ENCODE data around the gene PRIMPOL.
"Not testable (repeated sequence)": the region's sequence is repeated elsewhere in the genome, so short reads cannot be mapped to it uniquely, and the experiment has no call there.

PRIMPOL gene

DNA sequence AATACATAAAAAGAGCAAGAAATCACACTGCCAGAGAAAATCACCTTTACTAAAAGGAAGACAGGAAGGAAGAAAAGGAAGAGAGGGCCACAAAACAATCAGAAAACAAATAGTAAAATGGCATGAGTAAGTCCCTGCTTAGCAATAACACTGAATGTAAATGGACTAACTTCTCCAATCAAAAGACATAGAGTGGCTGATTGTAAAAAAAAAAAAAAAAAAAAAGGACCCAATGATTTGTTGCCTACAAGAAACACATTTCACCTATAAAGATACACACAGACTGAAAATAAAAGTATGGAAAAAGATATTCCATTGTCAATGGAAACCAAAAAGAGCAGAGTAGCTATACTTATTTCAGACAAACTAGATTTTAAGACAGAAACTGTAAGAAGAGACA lies 71.7 kb downstream of the PRIMPOL start:
- no peak for DNase-seq

DNA sequence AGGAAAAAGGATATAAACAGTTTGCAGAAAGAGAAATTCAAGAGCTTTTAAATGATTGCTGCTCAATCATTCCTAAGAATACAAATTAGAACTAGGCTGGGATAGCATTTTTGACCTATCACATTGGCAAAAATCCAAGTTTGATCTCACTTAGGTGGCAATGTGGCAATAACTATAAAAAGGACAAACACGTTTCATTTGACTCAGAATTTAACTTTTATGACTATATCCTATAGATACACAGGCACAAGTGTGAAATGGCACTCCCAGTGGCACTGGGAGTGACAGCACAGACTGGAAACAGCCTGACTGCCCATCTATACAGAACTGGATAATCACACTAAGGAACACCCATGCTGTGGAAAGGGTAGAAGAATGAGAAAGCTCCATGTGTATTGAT lies 73.3 kb downstream of the PRIMPOL start:
- DNase-seq = no peak

DNA sequence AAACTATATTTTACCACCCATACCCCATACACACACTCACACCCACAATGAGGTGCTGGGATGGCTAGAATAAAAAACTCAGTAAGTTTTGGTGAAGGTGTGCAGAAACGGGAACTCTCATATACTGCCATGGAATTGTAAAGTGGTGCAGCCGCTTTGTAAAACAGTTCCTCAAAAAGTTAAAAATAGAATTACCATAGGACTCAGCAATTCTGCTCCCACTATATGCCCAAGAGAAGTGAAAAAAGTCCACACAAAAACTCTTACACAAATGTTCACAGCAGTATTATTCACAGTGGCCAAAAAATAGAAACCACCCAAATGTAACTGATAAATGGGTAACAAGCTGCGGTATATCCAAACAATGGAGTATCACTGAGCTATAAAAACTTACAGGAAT lies 77.9 kb downstream of the PRIMPOL start:
- no peak for DNase-seq

DNA sequence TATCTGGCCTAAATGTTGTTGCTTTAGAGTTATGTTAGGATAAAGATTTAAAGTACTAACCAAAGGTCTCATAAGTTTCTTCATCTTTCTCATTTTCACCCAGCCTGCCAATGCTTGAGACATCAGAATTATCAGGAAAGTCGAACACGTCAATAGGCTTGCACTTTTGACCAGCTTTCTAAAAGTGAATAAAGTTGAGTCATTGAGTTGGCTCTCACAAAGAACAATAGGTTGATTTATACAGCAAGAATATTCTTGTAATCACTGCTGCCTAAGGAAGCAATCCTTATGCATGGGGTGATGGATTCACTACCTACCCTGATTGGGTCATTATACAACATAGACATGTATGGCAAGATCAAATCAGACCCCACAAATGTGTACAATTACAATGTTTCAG lies 79.3 kb downstream of the PRIMPOL start:
- no peak for DNase-seq

DNA sequence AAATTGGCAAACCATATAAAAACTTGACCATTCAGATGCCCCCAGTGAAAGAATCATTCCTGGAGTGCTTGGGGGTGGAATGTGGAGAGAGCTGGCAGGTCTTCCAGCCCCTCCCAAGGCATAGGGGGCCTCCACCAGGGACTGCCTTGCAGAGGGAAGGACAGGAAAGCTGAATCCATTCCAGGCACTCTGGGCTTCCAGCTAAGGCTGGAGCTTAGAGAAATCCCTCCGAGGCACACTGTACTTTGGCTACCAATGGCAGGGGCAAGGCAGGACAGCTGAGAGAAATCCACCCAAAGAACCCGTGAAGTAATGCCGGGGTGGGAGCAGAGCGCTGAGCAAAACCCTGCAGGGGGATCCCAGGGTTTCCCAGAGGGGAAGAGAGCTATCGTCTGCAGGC lies 80.4 kb downstream of the PRIMPOL start:
- DNase-seq = no peak

DNA sequence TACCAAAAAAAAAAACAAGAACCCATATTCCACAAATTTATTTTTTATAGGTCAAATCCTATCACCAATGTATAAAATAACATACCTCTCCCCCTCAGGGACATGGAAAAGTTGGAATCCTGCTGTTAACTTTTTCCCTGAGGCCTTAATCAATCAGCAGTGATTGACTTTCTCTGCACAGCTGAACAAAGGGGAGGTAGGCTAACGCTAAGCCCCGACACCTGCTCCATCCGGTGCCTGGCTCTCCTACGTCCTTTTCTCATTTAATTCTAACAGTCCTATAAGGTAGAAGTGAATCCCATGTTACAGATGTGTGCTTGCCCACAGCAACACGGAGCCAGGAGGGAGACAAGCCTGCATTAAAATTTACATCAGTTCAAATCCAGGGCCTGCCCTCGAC lies 81.5 kb downstream of the PRIMPOL start:
- no peak for DNase-seq

DNA sequence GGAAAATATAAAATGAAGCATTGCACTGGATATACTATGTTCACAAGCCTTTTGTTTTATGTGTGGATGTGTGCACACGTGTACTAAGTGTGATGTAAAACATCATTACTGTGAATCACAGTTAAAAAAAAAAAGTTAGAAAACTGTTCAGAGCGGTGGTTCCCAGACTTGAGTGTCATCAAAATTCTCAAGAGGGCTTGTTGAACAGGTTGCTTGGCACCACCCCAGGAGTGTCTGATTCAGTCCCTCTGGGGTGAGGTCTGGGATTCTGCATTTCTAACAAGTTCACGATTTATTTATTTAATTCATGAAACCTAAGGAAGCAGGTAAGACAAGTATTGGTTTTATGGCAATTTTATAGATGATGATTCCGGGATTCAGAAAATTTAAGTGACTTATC lies 82.6 kb downstream of the PRIMPOL start:
- no peak for DNase-seq

DNA sequence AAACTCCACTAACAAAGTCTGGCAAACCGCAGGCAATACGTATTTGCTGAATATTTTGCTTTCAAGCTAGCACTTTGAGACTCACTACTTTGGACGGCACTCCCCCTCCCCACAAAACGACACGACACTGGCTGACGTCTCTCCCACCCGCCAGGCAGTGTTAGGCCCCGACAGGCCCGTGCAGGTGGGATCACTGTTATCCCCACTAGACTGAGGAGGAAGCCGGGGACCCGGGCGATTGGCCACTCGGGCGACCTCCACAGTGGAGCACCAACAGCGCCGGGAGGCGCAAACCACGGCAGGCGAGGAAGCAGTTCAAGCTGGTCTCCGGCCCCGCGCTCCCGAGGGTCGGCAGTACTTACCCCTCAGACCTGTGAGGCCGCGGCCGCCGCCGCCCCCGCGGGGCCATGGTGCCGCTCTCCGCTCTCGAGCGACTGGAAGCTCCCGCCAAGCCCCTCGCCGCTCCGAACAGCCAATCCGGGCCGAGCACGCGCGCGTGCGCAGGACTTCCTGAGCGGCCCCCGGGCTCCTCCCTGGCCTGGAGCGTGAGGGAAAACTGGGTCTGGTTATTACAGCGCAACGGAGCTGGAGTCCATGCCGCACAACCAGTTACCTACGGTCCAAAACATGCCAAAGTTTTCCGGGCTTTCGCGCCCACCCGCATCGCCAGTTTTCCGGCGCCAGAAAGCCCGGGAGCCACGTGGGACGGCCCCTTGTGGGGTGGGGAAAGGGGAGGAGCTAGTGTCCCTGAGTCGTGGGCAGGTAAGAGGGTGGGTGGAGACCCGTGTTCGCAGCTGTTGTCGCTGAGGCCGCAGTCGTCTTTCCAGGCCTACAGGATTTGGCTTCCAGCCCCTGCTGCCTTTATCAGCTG lies 84.4 kb downstream of the PRIMPOL start, which contains the start of gene CENPU:
TSS of gene CENPU (minus strand) at position 443 of the 871 bp plus-strand sequence. CDS start at position 409, 34 bp downstream.
- DNase-seq = peak; percentile 92

DNA sequence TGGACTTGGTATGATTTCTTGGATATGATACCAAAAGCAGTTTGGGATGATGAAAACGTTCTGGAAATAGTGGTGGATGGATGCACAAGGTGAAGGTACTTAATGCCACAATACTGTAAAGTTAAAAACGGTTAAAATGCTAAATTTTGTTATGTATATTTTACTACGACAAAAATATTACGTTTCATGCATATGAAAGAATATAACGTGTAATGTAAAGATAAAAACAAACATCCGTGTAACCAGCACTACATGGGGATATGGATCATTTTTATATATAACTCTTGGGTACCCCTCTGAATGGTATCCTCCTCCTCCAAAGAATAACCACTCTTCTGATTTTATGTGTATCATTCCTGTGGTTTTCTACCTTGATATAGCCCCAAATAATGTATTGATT lies 85.2 kb downstream of the PRIMPOL start:
- no peak for DNase-seq

DNA sequence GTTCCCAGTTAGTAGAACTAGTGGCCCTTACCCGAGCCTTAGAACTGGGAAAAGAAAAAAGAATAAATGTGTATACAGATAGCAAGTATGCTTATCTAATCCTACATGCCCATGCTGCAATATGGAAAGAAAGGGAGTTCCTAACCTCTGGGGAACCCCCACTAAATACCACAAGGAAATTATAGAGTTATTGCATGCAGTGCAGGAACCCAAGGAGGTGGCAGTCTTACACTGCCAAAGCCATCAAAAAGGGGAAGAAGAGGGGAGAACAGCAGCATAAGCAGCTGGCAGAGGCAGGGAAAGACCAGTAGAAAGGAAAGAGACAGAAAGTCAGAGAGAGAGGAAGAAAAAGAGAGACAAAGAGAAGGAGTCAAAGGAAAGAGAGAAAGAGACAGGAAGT lies 90.0 kb downstream of the PRIMPOL start:
- not testable (repeated sequence) for DNase-seq

DNA sequence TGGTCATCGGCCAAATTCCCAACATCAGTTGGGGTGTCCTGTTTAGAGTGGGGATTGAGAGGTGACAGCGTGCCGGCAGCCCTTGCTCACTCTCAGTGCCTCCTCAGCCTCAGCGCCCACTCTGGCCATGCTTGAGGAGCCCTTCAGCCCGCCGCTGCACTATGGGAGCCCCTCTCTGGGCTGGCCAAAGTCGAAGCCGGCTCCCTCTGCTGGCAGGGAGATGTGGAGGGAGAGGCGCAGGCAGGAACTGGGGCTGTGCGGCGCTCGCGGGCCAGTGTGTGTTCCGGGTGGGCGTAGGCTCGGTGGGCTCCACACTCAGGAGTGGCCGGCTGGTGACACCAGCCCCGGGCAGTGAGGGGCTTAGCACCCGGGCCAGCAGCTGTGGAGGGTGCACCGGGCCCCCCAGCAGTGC lies 91.4 kb downstream of the PRIMPOL start:
- no peak for DNase-seq

DNA sequence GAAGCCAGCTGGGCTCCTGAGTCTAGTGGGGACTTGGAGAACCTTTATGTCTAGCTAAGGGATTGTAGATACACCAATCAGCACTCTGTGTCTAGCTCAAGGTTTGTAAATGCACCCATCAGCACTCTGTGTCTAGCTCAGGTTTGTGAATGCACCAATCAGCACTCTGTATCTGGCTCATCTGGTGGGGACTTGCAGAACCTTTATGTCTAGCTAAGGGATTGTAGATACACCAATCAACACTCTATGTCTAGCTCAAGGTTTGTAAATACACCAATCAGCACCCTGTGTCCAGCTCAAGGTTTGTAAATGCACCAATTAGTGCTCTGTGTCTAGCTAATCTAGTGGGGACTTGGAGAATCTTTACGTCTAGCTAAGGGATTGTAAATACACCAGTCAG lies 92.1 kb downstream of the PRIMPOL start:
- not testable (repeated sequence) for DNase-seq

DNA sequence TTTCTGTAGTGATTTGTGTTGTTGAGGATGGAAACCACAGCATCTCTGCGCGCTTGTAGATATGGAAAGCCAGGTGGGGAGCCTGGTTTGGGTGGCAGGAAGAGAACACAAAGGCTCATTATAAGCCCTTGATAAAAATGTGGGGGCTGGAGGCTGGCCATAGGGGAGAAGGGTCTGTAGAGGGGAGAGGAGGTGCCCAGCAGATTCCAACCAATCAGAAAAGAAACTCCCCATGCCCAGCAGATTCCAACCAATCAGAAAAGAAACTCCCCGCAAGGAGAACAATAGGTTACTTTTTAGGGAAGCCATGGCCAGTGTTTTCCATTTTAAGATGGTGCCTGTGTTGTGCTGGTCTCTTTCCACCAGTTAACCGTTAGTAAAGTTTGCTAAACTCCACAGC lies 94.1 kb downstream of the PRIMPOL start:
- no peak for DNase-seq

DNA sequence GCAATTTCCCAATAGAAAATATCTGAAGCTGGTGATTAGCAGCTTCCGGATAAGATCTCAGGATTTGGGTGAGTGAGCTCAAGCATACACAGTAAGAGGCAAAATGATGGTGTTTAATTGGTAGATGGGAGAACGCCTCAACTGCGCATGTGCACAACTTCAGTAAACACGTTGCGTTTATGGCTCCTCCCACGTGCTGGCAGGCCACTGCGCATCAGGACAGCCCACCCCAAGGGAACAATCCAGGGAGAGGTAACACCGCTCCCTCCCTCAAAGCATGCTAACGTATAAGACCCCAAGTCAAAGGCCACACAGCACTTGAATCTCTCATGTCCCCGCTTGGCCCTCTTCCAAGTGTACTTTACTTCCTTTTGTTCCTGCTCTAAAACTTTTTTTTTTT lies 94.7 kb downstream of the PRIMPOL start:
- DNase-seq = no peak
